Adrenal gland (tissue), 5 donors: ENCODE measurements around the gene NPFFR2.
"Not testable (repeated sequence)": the region's sequence is repeated elsewhere in the genome, so short reads cannot be mapped to it uniquely, and the experiment has no call there.

Source experiments
- POLR2A ChIP-seq, 2 donors: fragments of 450-650 bp; IDR thresholded peaks; one replicate each; pipeline ENCODE4 v1.6.1; 2017; ENCODE audit warnings: antibody characterized with exemption in 2 of 2, mild to moderate bottlenecking in 2 of 2, moderate library complexity in 1 of 2
- TF ChIP-seq, protein P1 (sequence below), 6 experiments: fragments of 450-650 bp in 4 of 6; fragments of 200-600 bp in 2 of 6; sonication (generic) in 1 of 6; IDR thresholded peaks; 1 replicate in 5 of 6; 2 replicates in 1 of 6; pipeline versions ENCODE4 v1.5.1 to v1.8.0; 2016 to 2021; ENCODE audit warnings: antibody characterized with exemption in 6 of 6, mild to moderate bottlenecking in 2 of 6, moderate library complexity in 1 of 6
- donor health status: DM: no; HTN: no; CAD: no.

DNA sequence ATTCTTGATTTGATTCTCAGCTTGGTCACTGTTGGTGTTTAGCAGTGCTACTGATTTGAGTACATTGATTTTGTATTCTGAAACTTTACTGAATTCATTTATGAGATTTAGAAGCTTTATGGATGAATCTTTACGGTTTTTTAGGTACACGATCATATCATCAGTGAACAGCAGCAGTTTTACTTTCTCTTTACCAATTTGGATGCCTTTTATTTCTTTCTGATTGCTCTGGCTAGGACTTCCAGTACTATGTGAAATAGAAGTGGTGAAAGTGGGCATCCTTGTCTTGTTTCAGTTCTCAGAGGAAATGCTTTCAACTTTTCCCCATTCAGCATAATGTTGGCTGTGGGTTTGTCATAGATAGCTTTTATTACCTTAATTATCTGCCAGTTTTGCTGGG lies 58.8 kb downstream of the NPFFR2 start:
- TF ChIP-seq, protein P1, sequence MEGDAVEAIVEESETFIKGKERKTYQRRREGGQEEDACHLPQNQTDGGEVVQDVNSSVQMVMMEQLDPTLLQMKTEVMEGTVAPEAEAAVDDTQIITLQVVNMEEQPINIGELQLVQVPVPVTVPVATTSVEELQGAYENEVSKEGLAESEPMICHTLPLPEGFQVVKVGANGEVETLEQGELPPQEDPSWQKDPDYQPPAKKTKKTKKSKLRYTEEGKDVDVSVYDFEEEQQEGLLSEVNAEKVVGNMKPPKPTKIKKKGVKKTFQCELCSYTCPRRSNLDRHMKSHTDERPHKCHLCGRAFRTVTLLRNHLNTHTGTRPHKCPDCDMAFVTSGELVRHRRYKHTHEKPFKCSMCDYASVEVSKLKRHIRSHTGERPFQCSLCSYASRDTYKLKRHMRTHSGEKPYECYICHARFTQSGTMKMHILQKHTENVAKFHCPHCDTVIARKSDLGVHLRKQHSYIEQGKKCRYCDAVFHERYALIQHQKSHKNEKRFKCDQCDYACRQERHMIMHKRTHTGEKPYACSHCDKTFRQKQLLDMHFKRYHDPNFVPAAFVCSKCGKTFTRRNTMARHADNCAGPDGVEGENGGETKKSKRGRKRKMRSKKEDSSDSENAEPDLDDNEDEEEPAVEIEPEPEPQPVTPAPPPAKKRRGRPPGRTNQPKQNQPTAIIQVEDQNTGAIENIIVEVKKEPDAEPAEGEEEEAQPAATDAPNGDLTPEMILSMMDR (IDR thresholded peaks at IDR 0.05): not testable (repeated sequence)
- TF ChIP-seq POLR2A (IDR thresholded peaks at IDR 0.05): not testable (repeated sequence)
